OCI-LY7 (cell line): ENCODE results near the gene SMNDC1.

Experiments used
- EZH2phosphoT487 ChIP-seq: fragments of 200-600 bp; sonication (generic); IDR thresholded peaks from 2 replicates; pipeline ENCODE4 v1.6.1; 2018; ENCODE audit warnings: low read depth, borderline replicate concordance, mild to moderate bottlenecking, mixed run types, antibody characterized with exemption, low read length, moderate library complexity, mixed read lengths
- TF ChIP-seq, protein P1 (sequence below): fragments of 200-600 bp; sonication (generic); conservative IDR thresholded peaks from 2 replicates; pipeline ENCODE4 v1.5.1; 2014; ENCODE audit warnings: mild to moderate bottlenecking, antibody characterized with exemption, low read length, moderate library complexity, mixed read lengths

DNA sequence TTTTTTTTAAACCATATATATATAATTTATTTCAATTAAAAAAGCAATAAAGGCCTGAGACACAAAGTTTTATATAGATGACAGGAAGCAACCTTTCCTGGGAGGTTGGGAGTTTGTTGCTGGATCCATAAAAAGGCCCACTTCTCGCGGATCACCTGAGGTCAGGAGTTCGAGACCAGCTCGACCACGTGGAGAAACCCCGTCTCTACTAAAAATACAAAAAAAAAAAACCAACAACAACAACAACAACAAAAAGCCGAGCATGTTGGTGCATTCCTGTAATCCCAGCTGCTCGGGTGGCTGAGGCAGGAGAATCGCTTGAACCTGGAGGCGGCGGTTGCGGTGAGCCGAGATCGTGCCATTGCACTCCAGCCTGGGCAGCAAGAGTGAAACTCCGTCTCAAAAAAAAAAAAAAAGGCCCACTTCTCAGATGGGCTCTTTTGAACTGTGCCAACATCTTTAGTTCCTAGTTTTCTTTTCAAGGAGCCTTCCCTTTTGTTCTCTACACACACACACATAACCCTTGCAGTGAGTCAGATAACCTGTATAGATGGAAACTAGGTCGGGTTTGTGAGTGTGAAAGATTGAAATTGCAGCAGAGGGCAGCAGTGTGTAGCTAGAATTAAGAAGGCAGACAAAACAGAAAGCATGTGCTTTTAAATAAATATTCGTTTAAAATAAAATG lies 1.2 kb upstream of the SMNDC1 start:
- TF ChIP-seq, protein P1, sequence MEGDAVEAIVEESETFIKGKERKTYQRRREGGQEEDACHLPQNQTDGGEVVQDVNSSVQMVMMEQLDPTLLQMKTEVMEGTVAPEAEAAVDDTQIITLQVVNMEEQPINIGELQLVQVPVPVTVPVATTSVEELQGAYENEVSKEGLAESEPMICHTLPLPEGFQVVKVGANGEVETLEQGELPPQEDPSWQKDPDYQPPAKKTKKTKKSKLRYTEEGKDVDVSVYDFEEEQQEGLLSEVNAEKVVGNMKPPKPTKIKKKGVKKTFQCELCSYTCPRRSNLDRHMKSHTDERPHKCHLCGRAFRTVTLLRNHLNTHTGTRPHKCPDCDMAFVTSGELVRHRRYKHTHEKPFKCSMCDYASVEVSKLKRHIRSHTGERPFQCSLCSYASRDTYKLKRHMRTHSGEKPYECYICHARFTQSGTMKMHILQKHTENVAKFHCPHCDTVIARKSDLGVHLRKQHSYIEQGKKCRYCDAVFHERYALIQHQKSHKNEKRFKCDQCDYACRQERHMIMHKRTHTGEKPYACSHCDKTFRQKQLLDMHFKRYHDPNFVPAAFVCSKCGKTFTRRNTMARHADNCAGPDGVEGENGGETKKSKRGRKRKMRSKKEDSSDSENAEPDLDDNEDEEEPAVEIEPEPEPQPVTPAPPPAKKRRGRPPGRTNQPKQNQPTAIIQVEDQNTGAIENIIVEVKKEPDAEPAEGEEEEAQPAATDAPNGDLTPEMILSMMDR, result peak; percentile 95
- no peak for TF ChIP-seq EZH2phosphoT487
